Effector memory CD4-positive, alpha-beta T cell (primary cell): ENCODE measurements around the gene RSRC1.
"Not testable (repeated sequence)": the region's sequence is repeated elsewhere in the genome, so short reads cannot be mapped to it uniquely, and the experiment has no call there.

Source experiments
- DNase-seq, 3 donors: peaks; one replicate each; pipeline ENCODE4 v3.0.0-alpha.2; 2020
- H3K27ac ChIP-seq: 2 replicates; pipeline ENCODE4 v1.7.0; 2013; ENCODE audit warnings: mild to moderate bottlenecking, low read length, moderate library complexity; ENCODE audit not compliant: insufficient read depth, poor library complexity, severe bottlenecking
- H3K27me3 ChIP-seq: replicated peaks from 2 replicates; pipeline ENCODE4 v1.7.0; 2013; ENCODE audit warnings: mild to moderate bottlenecking, low read length; ENCODE audit not compliant: insufficient read depth, control insufficient read depth, poor library complexity, severe bottlenecking
- H3K36me3 ChIP-seq: 2 replicates; pipeline ENCODE4 v1.7.0; 2013; ENCODE audit warnings: mild to moderate bottlenecking, low read length, moderate library complexity; ENCODE audit not compliant: control insufficient read depth, insufficient read depth
- H3K4me1 ChIP-seq: 2 replicates; pipeline ENCODE4 v1.7.0; 2013; ENCODE audit warnings: low read length, mild to moderate bottlenecking; ENCODE audit not compliant: control insufficient read depth, insufficient read depth, poor library complexity, severe bottlenecking
- H3K4me3 ChIP-seq: 2 replicates; pipeline ENCODE4 v1.7.0; 2013; ENCODE audit warnings: low read length, low read depth, mild to moderate bottlenecking; ENCODE audit not compliant: insufficient read depth, poor library complexity, severe bottlenecking
- H3K9me3 ChIP-seq: 2 replicates; pipeline ENCODE4 v1.7.0; 2013; ENCODE audit warnings: mild to moderate bottlenecking, low read length, moderate library complexity; ENCODE audit not compliant: control insufficient read depth

The RSRC1 gene

DNA sequence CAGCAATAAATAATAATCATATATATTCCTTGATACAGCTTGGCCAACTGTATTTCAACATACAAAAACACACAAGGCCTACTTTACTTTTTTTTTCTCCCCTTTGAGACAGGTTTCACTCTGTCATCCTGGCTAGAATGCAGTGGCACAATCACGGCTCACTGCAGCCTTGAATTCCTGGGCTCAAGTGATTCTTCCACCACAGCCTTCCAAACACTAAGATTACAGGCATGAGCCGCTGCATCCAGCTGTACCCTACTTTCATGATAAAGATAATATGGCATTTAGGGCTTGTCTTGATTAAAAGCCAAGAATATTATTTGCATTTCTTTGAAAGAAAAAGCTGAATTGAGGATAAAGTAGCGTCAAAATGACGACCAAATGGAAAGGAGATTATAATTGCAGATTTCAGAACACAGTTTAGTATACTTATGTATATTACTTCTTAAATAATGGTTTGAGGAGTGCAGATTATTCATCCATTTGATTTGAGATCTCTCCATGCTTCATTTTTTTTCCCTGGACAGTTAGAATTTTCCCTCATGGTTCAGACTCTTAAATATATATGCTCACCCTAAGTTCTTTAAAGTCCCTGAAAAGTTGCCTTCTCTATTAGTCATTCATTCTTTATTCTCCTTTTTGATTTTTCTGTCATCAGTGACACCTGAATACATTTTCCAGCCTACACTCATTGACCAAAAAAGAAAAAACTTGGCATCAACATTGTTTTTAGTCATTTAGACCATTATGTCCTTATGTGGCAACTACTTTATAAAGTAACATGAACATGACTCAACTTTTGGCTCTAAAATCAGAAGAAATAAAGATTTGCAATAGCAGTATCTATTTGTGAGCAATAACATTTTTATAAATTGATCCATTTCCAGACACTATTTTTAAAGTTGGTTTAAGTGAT is 412.6 kb downstream of the RSRC1 start:
- Histone ChIP-seq H3K36me3 (no peaks in the 10 kb centered on the region), H3K4me1 (no peaks in the 10 kb centered on the region), H3K27ac (no peak overlapping the region), H3K9me3 (no peaks in the 10 kb centered on the region), H3K4me3 (no peak overlapping the region), H3K27me3 (no peaks in the 10 kb centered on the region)
- no peak for DNase-seq

DNA sequence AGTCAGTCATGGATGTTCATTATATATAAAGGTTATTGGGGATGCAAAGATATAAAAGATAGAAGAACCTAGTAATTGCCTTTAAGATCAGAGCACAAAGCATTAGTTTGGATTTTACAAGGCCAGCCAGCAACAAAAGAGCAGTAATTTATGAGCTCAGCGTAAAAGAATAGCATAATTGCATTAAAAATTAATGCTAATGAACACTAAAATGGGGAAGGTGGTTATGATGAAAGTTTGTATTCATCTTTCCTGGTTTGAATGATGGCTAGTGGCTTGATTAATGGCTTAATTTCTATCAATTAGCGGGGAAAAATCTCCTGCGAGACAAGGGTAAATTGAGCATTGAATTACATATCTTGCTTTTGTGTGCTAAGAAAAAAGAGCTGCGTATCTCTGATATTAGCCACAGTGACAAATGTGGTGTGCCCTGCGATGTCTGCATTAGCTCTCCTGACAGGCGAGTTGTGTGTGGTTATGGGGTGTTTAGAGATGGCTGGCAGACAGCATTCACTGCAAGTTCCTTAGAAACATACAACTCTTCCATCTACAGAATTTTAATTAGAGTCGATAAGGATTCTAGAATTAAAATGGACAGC is 418.3 kb downstream of the RSRC1 start:
- H3K4me3 ChIP-seq = no peak overlapping the region
- no peak overlapping the region for H3K27ac ChIP-seq
- no peaks in the 10 kb centered on the region for H3K36me3 ChIP-seq
- H3K4me1 ChIP-seq = no peaks in the 10 kb centered on the region
- no peaks in the 10 kb centered on the region for H3K27me3 ChIP-seq
- DNase-seq = no peak
- no peaks in the 10 kb centered on the region for H3K9me3 ChIP-seq

- Histone ChIP-seq H3K4me3 (no peak overlapping the region), H3K9me3 (no peaks in the 10 kb centered on the region), H3K4me1 (no peaks in the 10 kb centered on the region), H3K27ac (no peak overlapping the region), H3K27me3 (no peaks in the 10 kb centered on the region), H3K36me3 (no peaks in the 10 kb centered on the region)
- no peak for DNase-seq
Observed at GRCh38 chr3:158531334-158531733, 421.4 kb downstream of the RSRC1 start.

DNA sequence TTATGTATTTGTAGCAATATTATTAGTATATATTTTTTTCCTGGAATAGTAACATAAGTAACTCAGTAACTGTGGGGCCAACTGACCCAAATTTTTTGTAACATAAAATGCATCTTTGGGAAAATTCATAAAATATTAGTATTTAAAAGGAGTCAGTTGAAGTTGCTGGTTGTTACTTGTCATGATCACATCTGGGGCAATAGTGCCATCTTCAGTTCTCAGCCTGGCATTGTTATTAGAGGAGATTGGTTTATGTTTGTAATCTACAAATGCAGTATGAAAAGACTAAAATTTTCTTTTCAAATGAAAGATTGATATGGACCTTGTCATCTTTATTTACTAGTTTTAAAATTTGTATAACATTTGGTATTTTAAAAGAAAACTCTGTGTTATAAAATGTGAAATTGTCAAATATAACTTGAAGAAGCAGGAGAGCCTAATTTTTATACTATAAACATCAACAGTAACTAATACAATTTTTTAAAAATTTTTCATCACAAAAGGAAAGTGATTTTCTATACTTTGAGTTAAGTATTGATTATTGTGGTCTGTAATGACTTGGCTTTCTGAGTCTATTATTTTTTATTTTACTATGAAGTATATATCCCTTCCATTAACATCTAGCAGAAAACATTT is 422.3 kb downstream of the RSRC1 start:
- H3K4me1 ChIP-seq = no peaks in the 10 kb centered on the region
- no peaks in the 10 kb centered on the region for H3K36me3 ChIP-seq
- H3K4me3 ChIP-seq = no peak overlapping the region
- H3K9me3 ChIP-seq = no peaks in the 10 kb centered on the region
- DNase-seq = no peak
- no peaks in the 10 kb centered on the region for H3K27me3 ChIP-seq
- no peak overlapping the region for H3K27ac ChIP-seq

DNA sequence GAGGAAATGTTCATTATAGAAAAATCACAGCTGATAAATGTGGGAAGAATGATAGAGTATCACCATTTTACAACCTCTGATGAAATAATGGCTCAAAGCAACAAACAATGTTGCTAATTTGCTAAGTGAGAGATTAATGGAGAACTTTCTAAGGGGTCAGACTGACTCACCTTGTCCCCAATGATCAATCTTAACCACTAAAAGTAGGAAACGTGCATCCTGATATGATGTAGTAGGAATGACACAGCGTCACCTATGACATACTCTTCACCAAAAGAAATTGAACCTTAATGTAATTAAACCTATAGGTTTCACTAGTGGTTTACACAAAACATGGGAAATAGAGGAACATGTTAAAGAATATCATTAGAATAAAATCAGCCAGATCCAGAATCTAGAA is 426.0 kb downstream of the RSRC1 start:
- H3K27ac ChIP-seq = no peak overlapping the region
- H3K27me3 ChIP-seq = no peaks in the 10 kb centered on the region
- no peaks in the 10 kb centered on the region for H3K36me3 ChIP-seq
- no peaks in the 10 kb centered on the region for H3K4me1 ChIP-seq
- no peak overlapping the region for H3K4me3 ChIP-seq
- no peak for DNase-seq
- no peaks in the 10 kb centered on the region for H3K9me3 ChIP-seq

DNA sequence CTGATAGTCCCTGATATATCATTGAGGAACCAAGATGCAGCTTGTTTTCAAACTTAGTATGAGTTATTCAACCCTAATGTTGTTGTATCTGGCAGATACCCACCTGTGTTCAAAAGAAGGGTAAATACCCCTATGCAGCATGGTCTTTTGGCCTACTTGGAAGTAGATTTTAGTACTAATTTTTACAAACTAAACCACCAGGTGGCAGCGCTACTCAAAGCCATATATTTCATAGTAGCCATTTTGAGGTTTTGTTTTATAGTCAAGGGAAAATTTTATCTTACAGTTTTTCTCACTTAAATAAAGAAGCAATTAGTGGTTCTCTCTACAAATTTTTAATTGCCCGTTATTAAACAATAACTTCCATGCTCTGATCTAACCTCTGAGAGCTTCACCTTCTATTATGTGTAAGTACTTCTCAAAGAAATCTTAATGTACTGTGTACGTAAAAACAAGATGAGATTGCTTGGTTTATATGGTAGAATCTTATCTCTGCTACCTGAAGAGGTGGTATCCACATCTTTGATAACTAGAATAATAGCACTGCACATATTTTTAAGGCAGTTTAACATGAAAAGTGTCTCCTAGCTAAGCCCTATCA is 429.6 kb downstream of the RSRC1 start:
- Histone ChIP-seq H3K36me3 (no peaks in the 10 kb centered on the region), H3K9me3 (no peaks in the 10 kb centered on the region), H3K4me3 (no peak overlapping the region), H3K4me1 (no peaks in the 10 kb centered on the region), H3K27ac (no peak overlapping the region), H3K27me3 (no peaks in the 10 kb centered on the region)
- peak in 2 of 3 donors; percentile 3 to 6 for DNase-seq

- H3K27me3 ChIP-seq = no peaks in the 10 kb centered on the region
- no peaks in the 10 kb centered on the region for H3K4me1 ChIP-seq
- H3K36me3 ChIP-seq = no peaks in the 10 kb centered on the region
- no peaks in the 10 kb centered on the region for H3K9me3 ChIP-seq
- H3K27ac ChIP-seq = no peak overlapping the region
- no peak for DNase-seq
- no peak overlapping the region for H3K4me3 ChIP-seq
Observed at GRCh38 chr3:158540066-158540465, 430.2 kb downstream of the RSRC1 start.

DNA sequence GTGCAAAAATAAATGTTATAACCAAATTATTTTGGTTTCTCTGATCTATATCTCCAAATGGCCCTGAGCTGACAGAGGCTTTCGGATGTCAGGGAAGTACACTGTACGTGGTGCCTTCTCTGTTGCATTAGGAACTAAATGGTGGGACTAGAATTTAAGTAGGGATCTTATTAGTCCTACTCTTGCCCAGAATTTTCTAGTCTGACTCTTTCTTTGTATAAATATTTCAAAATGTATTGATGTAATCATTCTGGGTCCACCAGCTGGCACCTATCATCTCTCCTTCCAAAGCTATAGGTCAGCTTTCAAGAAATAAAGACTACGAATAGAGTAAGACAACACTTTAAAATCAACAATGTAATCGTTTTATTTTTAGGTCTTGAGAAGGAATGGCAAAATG is 438.8 kb downstream of the RSRC1 start:
- no peaks in the 10 kb centered on the region for H3K9me3 ChIP-seq
- DNase-seq = no peak
- H3K36me3 ChIP-seq = no peaks in the 10 kb centered on the region
- H3K27ac ChIP-seq = no peak overlapping the region
- H3K27me3 ChIP-seq = no peaks in the 10 kb centered on the region
- no peaks in the 10 kb centered on the region for H3K4me1 ChIP-seq
- no peak overlapping the region for H3K4me3 ChIP-seq

DNA sequence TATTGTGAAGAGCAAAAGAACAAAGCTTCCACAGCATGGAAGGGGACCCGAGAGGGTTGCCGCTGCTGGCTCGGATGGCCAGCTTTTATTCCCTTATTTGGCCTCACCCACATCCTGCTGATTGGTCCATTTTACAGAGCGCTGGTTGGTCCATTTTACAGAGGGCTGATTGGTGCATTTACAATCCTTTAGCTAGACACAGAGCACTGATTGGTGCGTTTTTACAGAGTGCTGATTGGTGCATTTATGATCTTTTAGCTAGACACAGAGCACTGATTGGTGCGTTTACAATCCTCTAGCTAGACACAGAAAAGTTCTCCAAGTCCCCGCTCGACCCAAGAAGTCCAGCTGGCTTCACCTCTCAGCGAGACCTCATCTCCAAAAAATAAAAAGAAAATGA is 440.0 kb downstream of the RSRC1 start:
- not testable (repeated sequence) for DNase-seq, H3K27me3 ChIP-seq, H3K4me1 ChIP-seq, H3K27ac ChIP-seq, H3K9me3 ChIP-seq, H3K4me3 ChIP-seq, H3K36me3 ChIP-seq

- no peak overlapping the region for H3K4me3 ChIP-seq
- no peaks in the 10 kb centered on the region for H3K9me3 ChIP-seq
- no peaks in the 10 kb centered on the region for H3K36me3 ChIP-seq
- H3K27me3 ChIP-seq = no peaks in the 10 kb centered on the region
- H3K27ac ChIP-seq = no peak overlapping the region
- no peaks in the 10 kb centered on the region for H3K4me1 ChIP-seq
- DNase-seq = no peak
Observed at GRCh38 chr3:158552124-158552523, 442.2 kb downstream of the RSRC1 start.
